ENCODE measurements around the gene PDE6A. TPM values are rescaled to one million over a fixed set of nuclear protein-coding genes. Genes with fewer than 3 reads are reported as not detected.

PDE6A gene
- total and polyA plus RNA-seq, 12 donors: 0.14 to 1.6 (median 0.86) TPM

GRCh38 chr5:149869411-149869821 lies 75.2 kb downstream of the PDE6A start:
- H3K4me3 ChIP-seq: no peak overlapping the region
- no peaks in the 10 kb centered on the region for H3K27me3 ChIP-seq
- H3K36me3 ChIP-seq (replicated peaks in 1 of 2): no peaks in the 10 kb centered on the region
- no peak for DNase-seq
- 82 to 89% (median 86%) methylated on average over 5 of the region's 5 CpGs for WGBS, 4 donors
- intact Hi-C loops (cut with DNase I): no loop called here
- H3K4me1 ChIP-seq (replicated peaks in 1 of 2): no peaks in the 10 kb centered on the region
- no peak for TF ChIP-seq CTCF (IDR thresholded peaks at IDR 0.05)
- H3K9me3 ChIP-seq (replicated peaks in 1 of 3): no peaks in the 10 kb centered on the region
- no peak overlapping the region for H3K27ac ChIP-seq

- no peaks in the 10 kb centered on the region for H3K4me1 ChIP-seq (replicated peaks in 1 of 2)
- no peak overlapping the region for H3K27ac ChIP-seq
- H3K9me3 ChIP-seq (replicated peaks in 1 of 3): no peaks in the 10 kb centered on the region
- intact Hi-C loops (cut with DNase I): no loop called here
- H3K36me3 ChIP-seq (replicated peaks in 1 of 2): no peaks in the 10 kb centered on the region
- no peaks in the 10 kb centered on the region for H3K27me3 ChIP-seq
- H3K4me3 ChIP-seq: no peak overlapping the region
- peak in 1 of 7 donors; percentile 9 for DNase-seq
- WGBS, 4 donors: 89 to 93% (median 93%) methylated on average over 4 of the region's 4 CpGs
- no peak for TF ChIP-seq CTCF (IDR thresholded peaks at IDR 0.05)
- no peak for TF ChIP-seq POLR2A (IDR thresholded peaks at IDR 0.05)
These were observed 78.8 kb downstream of the PDE6A start for GRCh38 chr5:149865746-149866145.

- DNase-seq: no peak
- H3K4me3 ChIP-seq: no peak overlapping the region
- H3K27me3 ChIP-seq: no peaks in the 10 kb centered on the region
- no peak for TF ChIP-seq CTCF (IDR thresholded peaks at IDR 0.05)
- no peak for TF ChIP-seq POLR2A (IDR thresholded peaks at IDR 0.05)
- no peaks in the 10 kb centered on the region for H3K36me3 ChIP-seq (replicated peaks in 1 of 2)
- WGBS, 4 donors: 69 to 87% (median 75%) methylated on average over 3 of the region's 3 CpGs
- no peaks in the 10 kb centered on the region for H3K9me3 ChIP-seq (replicated peaks in 1 of 3)
- no peak overlapping the region for H3K27ac ChIP-seq
- H3K4me1 ChIP-seq (replicated peaks in 1 of 2): no peaks in the 10 kb centered on the region
- intact Hi-C loops (cut with DNase I): no loop called here
These were observed 80.8 kb downstream of the PDE6A start for GRCh38 chr5:149863830-149864229.

- Histone ChIP-seq H3K4me1 (replicated peaks in 1 of 2) (peaks cover 0 to 3% of the 10 kb centered on the region in 2 donors), H3K9me3 (replicated peaks in 1 of 3) (no peaks in the 10 kb centered on the region), H3K4me3 (no peak overlapping the region), H3K27ac (no peak overlapping the region), H3K27me3 (no peaks in the 10 kb centered on the region), H3K36me3 (replicated peaks in 1 of 2) (no peaks in the 10 kb centered on the region)
- WGBS, 4 donors: 91 to 98% (median 93%) methylated on average over 13 of the region's 13 CpGs
- no peak for DNase-seq
- TF ChIP-seq CTCF (IDR thresholded peaks at IDR 0.05): no peak
- no peak for TF ChIP-seq POLR2A (IDR thresholded peaks at IDR 0.05)
- intact Hi-C loops (cut with DNase I): no loop called here
These were observed 81.4 kb downstream of the PDE6A start for GRCh38 chr5:149863176-149863575.

Data from adrenal gland (tissue), 12 donors.